RWPE1 (cell line): Measurements from ENCODE around the gene RETREG1.

Experiments used
- CTCF ChIA-PET: fragments of 350-600 bp; sonication (Branson Sonifier 250); formaldehyde crosslinking; extraction: SDS; loops from one replicate; lab custom pipeline; 2021; lab: Yijun Ruan, JAX
- POLR2A ChIA-PET: fragments of 400-600 bp; formaldehyde crosslinking; extraction: SDS; loops from one replicate; lab custom pipeline; 2020; ENCODE audit warnings: antibody characterized with exemption; ENCODE audit not compliant: low non-redundant PET; lab: Yijun Ruan, JAX
- DNase-seq: peaks from one replicate; pipeline ENCODE4 v3.0.0; 2012; ENCODE audit warnings: low spot score
- H3K27ac ChIP-seq: fragments of 450-650 bp; 2 replicates; pipeline ENCODE4 v1.5.1; 2017
- TF ChIP-seq, protein P1 (sequence below): fragments of 450-650 bp; conservative IDR thresholded peaks from 2 replicates; pipeline ENCODE4 v1.5.1; 2017; ENCODE audit warnings: low read depth, mild to moderate bottlenecking

Gene RETREG1

DNA sequence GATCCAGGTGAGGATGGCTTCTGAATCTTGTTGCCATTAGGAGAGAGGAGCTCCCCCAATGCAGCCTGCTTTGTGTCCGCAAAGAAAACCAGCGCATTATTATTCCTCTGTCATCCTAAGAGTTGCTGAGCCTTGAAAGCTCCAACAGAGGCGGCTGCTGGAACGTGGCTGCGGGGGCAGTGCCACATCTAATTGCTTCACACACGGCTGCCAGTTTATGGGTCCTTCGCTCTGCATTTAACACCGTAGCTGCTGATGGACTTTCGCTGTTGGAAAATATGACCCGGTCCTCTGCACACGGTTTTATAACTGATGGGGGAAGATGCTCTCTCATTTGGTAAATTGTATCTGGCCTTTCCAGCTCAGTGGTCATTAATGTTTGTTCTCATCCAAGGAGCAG lies 189.2 kb downstream of the RETREG1 start:
- TF ChIP-seq, protein P1, sequence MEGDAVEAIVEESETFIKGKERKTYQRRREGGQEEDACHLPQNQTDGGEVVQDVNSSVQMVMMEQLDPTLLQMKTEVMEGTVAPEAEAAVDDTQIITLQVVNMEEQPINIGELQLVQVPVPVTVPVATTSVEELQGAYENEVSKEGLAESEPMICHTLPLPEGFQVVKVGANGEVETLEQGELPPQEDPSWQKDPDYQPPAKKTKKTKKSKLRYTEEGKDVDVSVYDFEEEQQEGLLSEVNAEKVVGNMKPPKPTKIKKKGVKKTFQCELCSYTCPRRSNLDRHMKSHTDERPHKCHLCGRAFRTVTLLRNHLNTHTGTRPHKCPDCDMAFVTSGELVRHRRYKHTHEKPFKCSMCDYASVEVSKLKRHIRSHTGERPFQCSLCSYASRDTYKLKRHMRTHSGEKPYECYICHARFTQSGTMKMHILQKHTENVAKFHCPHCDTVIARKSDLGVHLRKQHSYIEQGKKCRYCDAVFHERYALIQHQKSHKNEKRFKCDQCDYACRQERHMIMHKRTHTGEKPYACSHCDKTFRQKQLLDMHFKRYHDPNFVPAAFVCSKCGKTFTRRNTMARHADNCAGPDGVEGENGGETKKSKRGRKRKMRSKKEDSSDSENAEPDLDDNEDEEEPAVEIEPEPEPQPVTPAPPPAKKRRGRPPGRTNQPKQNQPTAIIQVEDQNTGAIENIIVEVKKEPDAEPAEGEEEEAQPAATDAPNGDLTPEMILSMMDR, result no peak
- ChIA-PET CTCF (no interaction called here), POLR2A (no interaction called here)
- no peak for DNase-seq
- H3K27ac ChIP-seq, result no peak overlapping the region
